Mesenchymal stem cell (in vitro differentiated cells and primary cell): ENCODE measurements around the gene LYRM1. TPM values are rescaled to one million over a fixed set of nuclear protein-coding genes. Genes with fewer than 3 reads are reported as not detected.

Experiments used
- DNase-seq: peaks from one replicate; pipeline ENCODE4 v3.0.0-alpha.2; 2013
- H2AFZ ChIP-seq: one replicate; pipeline ENCODE4 v1.6.1; 2013; ENCODE audit warnings: low read depth, mild to moderate bottlenecking, control low read depth, inconsistent platforms, low read length, moderate library complexity
- H2AK5ac ChIP-seq: 2 replicates; pipeline ENCODE4 v1.6.1; 2013; ENCODE audit warnings: low read length, moderate library complexity, mild to moderate bottlenecking, inconsistent platforms; ENCODE audit not compliant: severe bottlenecking
- H2BK120ac ChIP-seq: one replicate; pipeline ENCODE4 v1.6.1; 2013; ENCODE audit warnings: low read depth, mild to moderate bottlenecking, inconsistent platforms, low read length, moderate library complexity
- H2BK12ac ChIP-seq, 2 experiments: one replicate each; pipeline ENCODE4 v1.6.1; 2013; ENCODE audit warnings: inconsistent platforms in 2 of 2, low read length in 2 of 2, mild to moderate bottlenecking in 2 of 2, moderate library complexity in 2 of 2, control low read depth in 1 of 2
- H2BK15ac ChIP-seq: one replicate; pipeline ENCODE4 v1.6.1; 2013; ENCODE audit warnings: mild to moderate bottlenecking, low read depth, inconsistent platforms; ENCODE audit not compliant: poor library complexity, severe bottlenecking
- H2BK5ac ChIP-seq: 2 replicates; pipeline ENCODE4 v1.6.1; 2013; ENCODE audit warnings: low read depth, mild to moderate bottlenecking, low read length, control low read depth, inconsistent platforms; ENCODE audit not compliant: poor library complexity, severe bottlenecking
- H3K14ac ChIP-seq, 2 experiments: one replicate each; pipeline ENCODE4 v1.6.1; 2013; ENCODE audit warnings: inconsistent platforms in 2 of 2, low read length in 2 of 2, control low read depth in 1 of 2, mild to moderate bottlenecking in 1 of 2, moderate library complexity in 1 of 2
- H3K18ac ChIP-seq, 2 experiments: one replicate each; pipeline ENCODE4 v1.6.1; 2013; ENCODE audit warnings: inconsistent platforms in 2 of 2, low read length in 2 of 2, control low read depth in 1 of 2, low read depth in 1 of 2, mild to moderate bottlenecking in 1 of 2
- H3K23ac ChIP-seq, 2 experiments: one replicate each; pipeline ENCODE4 v1.6.1; 2013; ENCODE audit warnings: inconsistent platforms in 2 of 2, low read length in 2 of 2, mild to moderate bottlenecking in 2 of 2, moderate library complexity in 2 of 2, control low read depth in 1 of 2
- H3K27ac ChIP-seq: 2 replicates; pipeline ENCODE4 v1.5.1; 2013; ENCODE audit warnings: mild to moderate bottlenecking, moderate library complexity, low read length, control low read depth, inconsistent platforms; ENCODE audit not compliant: poor library complexity, severe bottlenecking
- H3K27me3 ChIP-seq, 2 experiments: 2 replicates each; pipeline versions ENCODE4 v1.6.1 to v1.7.0; 2013; ENCODE audit warnings: low read length in 2 of 2, mild to moderate bottlenecking in 2 of 2, moderate library complexity in 2 of 2, control low read depth in 1 of 2, inconsistent platforms in 1 of 2; ENCODE audit not compliant: control insufficient read depth in 1 of 2, insufficient read depth in 1 of 2
- H3K36me3 ChIP-seq, 2 experiments: 2 replicates each; pipeline versions ENCODE4 v1.6.1 to v1.7.0; 2013; ENCODE audit warnings: low read length in 2 of 2, control low read depth in 1 of 2, inconsistent platforms in 1 of 2, low read depth in 1 of 2, mild to moderate bottlenecking in 1 of 2; ENCODE audit not compliant: insufficient read depth in 2 of 2, control insufficient read depth in 1 of 2
- H3K4ac ChIP-seq, 2 experiments: one replicate each; pipeline ENCODE4 v1.6.1; 2013; ENCODE audit warnings: inconsistent platforms in 2 of 2, low read length in 2 of 2, mild to moderate bottlenecking in 2 of 2, moderate library complexity in 2 of 2, control low read depth in 1 of 2, low read depth in 1 of 2
- H3K4me1 ChIP-seq: 2 replicates; pipeline ENCODE4 v1.6.1; 2013; ENCODE audit warnings: low read depth, low read length, control low read depth; ENCODE audit not compliant: control insufficient read depth, insufficient read depth
- H3K4me2 ChIP-seq: 2 replicates; pipeline ENCODE4 v1.6.1; 2013; ENCODE audit warnings: low read length, mild to moderate bottlenecking, inconsistent platforms; ENCODE audit not compliant: poor library complexity, severe bottlenecking
- H3K4me3 ChIP-seq, 2 experiments: 2 replicates each; pipeline versions ENCODE4 v1.5.1 to v1.7.0; 2013; ENCODE audit warnings: low read length in 2 of 2, mild to moderate bottlenecking in 2 of 2, control low read depth in 1 of 2, low read depth in 1 of 2; ENCODE audit not compliant: insufficient read depth in 1 of 2
- H3K79me1 ChIP-seq: replicated peaks from 2 replicates; pipeline ENCODE4 v1.6.1; 2013; ENCODE audit warnings: mild to moderate bottlenecking, control low read depth, low read length, inconsistent platforms; ENCODE audit not compliant: poor library complexity, severe bottlenecking
- H3K9ac ChIP-seq: 2 replicates; pipeline ENCODE4 v1.7.0; 2013; ENCODE audit warnings: mild to moderate bottlenecking, low read length, moderate library complexity
- H3K9me3 ChIP-seq: 2 replicates; pipeline ENCODE4 v1.7.0; 2013; ENCODE audit warnings: mild to moderate bottlenecking, low read length; ENCODE audit not compliant: control insufficient read depth
- H4K8ac ChIP-seq: one replicate; pipeline ENCODE4 v1.6.1; 2013; ENCODE audit warnings: inconsistent platforms, mild to moderate bottlenecking, low read length, moderate library complexity
- H4K91ac ChIP-seq: one replicate; pipeline ENCODE4 v1.6.1; 2013; ENCODE audit warnings: mild to moderate bottlenecking, low read length, inconsistent platforms
- WGBS: methylation state at CpG from one replicate; pipeline ENCODE4 v1.1.7; 2013; ENCODE audit warnings: mixed read lengths; 5-methylcytosine and 5-hydroxymethylcytosine counted together
- polyA plus RNA-seq, 2 experiments: library from polyadenylated mRNA; stranded (reverse); fragments of 200-250 nt; gene quantifications; one replicate each; pipeline ENCODE4 v1.2.3, GENCODE V29; 2013

Gene LYRM1, protein sequence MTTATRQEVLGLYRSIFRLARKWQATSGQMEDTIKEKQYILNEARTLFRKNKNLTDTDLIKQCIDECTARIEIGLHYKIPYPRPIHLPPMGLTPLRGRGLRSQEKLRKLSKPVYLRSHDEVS
- 17.2 TPM for polyA plus RNA-seq (2013, experiment 1 of 2)
- polyA plus RNA-seq (2013, experiment 2 of 2), result 14.6 TPM

DNA sequence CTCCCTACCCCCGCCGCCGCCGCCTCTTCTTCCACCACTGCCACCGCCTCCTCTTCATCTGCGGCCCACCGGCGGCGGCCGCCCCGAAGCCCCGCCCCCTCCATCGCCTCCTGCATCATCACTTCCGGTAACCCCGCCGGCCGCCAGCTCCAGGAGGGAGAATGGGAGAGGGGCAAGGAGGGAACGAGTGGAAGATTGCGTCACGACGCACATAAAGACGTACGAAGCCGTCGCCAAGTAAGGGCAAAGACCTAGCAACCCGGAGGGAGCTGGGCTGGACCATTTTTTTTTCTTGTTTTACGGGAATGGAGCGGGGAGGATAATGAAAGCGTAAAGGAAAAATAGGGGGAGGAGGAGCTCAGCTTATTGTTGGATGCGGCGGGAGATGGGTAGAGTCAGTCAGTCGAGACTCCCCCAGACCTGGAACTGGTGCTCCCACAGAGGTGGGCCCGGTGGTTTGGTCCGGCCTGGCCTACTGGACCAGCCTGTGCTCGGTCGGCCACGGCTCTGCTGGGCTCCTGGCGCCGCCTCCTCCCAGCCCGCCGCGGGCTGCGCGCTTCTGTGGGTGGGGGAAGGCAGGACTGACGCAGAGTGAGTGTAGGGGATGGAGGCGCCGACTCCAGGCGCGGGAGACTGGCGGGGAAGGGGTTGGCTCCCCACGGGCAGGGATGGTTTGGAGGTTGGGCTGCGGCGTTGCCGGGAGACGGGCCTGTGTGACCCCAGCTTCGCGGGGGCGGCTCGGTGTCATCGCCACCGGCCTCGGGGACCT is at the start of gene LYRM1, which contains the start of gene DCUN1D3:
Gene LYRM1 (plus strand): TSS at position 473 of the 769 bp plus-strand sequence. CDS start 14,785 bp downstream, outside the sequence.
Gene DCUN1D3 (minus strand): TSS at position 60 of the 769 bp plus-strand sequence. CDS start 37,820 bp downstream, outside the sequence.
- H2AFZ ChIP-seq, result peak within 1 kb of the TSS; percentile 60
- peaks cover 11% of the 10 kb centered on the region for H3K4me1 ChIP-seq
- H3K18ac ChIP-seq, result peak within 1 kb of the TSS; percentile 89 to 96
- H3K27ac ChIP-seq, result peak within 1 kb of the TSS; percentile 99
- peak within 1 kb of the TSS; percentile 94 for H2BK15ac ChIP-seq
- peak within 1 kb of the TSS in 1 of 2 experiments; percentile 90 for H3K23ac ChIP-seq
- H2AK5ac ChIP-seq, result peak within 1 kb of the TSS; percentile 58
- peaks cover 0 to 26% of the 10 kb centered on the region in 2 experiments for H3K36me3 ChIP-seq
- peak; percentile 100 for DNase-seq
- H3K4me2 ChIP-seq, result peak within 1 kb of the TSS; percentile 76
- peak within 1 kb of the TSS; percentile 95 for H4K91ac ChIP-seq
- WGBS, result under 1% methylated on average over 53 of the region's 62 CpGs
- H3K4me3 ChIP-seq, result peak within 1 kb of the TSS; percentile 82 to 88
- peak within 1 kb of the TSS; percentile 97 for H2BK5ac ChIP-seq
- peak within 1 kb of the TSS; percentile 81 for H2BK120ac ChIP-seq
- peak within 1 kb of the TSS; percentile 46 to 65 for H2BK12ac ChIP-seq
- H3K9ac ChIP-seq, result peak within 1 kb of the TSS; percentile 100
- H3K9me3 ChIP-seq, result no peaks in the 10 kb centered on the region
- H3K27me3 ChIP-seq, result no peaks in the 10 kb centered on the region
- peak within 1 kb of the TSS; percentile 25 to 88 for H3K14ac ChIP-seq
- peak within 1 kb of the TSS; percentile 88 to 95 for H3K4ac ChIP-seq
- peaks cover 9% of the 10 kb centered on the region for H3K79me1 ChIP-seq
- peak within 1 kb of the TSS; percentile 90 for H4K8ac ChIP-seq

DNA sequence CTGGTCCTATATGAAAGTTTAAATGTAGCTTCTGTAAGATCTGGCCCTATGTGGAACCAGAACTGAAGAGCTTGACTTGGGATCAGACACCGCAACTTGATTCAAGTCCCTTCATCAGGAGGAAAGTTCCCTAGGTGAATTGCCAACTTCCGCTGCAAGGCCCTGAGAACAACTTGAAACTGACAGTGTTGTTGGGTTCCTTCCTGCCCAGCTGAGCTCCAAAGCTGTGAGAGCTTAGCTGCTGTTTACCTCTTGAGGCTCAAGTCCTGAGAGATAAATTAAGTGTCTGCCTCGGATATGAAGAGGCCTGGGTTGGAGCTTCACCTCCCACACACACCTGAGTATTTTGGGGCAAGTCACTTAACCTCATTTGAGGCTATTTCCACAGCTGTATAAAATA is 49.6 kb upstream of the LYRM1 start:
- peaks cover 28% of the 10 kb centered on the region for H3K79me1 ChIP-seq
- H3K23ac ChIP-seq, result no peak overlapping the region
- DNase-seq, result peak; percentile 28
- no peak overlapping the region for H3K14ac ChIP-seq
- no peak overlapping the region for H3K4me3 ChIP-seq
- H3K9me3 ChIP-seq, result no peaks in the 10 kb centered on the region
- H3K4me2 ChIP-seq, result no peak overlapping the region
- peak overlapping the region; percentile 81 for H2AK5ac ChIP-seq
- H3K18ac ChIP-seq, result no peak overlapping the region
- H3K36me3 ChIP-seq, result peaks cover 4 to 66% of the 10 kb centered on the region in 2 experiments
- no peak overlapping the region for H2BK120ac ChIP-seq
- H3K27me3 ChIP-seq, result no peaks in the 10 kb centered on the region
- H4K91ac ChIP-seq, result peak overlapping the region; percentile 11
- H4K8ac ChIP-seq, result peak overlapping the region; percentile 19
- peak overlapping the region; percentile 82 for H3K9ac ChIP-seq
- no peak overlapping the region for H2BK5ac ChIP-seq
- no peak overlapping the region for H2BK15ac ChIP-seq
- H2AFZ ChIP-seq, result no peak overlapping the region
- H2BK12ac ChIP-seq, result peak overlapping the region in 1 of 2 experiments; percentile 59
- 97% methylated on average over 2 of the region's 3 CpGs for whole genome bisulfite sequencing
- no peak overlapping the region for H3K4ac ChIP-seq
- H3K4me1 ChIP-seq, result peaks cover 4% of the 10 kb centered on the region
- H3K27ac ChIP-seq, result peak overlapping the region; percentile 24

DNA sequence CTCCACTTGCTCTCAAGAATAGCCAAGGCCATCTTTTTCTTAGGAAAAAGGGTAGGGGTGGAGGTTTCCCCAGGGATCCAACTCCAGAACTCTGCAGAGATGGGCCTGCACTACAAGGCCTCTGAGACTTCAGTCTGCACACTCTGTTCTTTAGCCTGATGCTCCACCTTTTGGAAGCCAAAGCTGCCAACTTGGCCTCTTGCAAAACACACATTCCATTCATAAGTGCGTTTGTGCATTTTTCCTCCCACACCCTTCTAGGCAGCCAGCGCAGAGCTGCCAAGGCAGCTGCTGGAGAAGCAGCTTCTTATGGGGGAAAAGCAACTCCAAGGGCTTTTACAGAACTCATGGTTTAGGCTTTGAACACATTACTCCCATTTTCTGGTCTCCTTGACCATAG is 49.0 kb upstream of the LYRM1 start:
- H2BK120ac ChIP-seq, result no peak overlapping the region
- no peak overlapping the region for H3K4me2 ChIP-seq
- H3K9me3 ChIP-seq, result no peaks in the 10 kb centered on the region
- no peak overlapping the region for H2BK12ac ChIP-seq
- H3K23ac ChIP-seq, result no peak overlapping the region
- H3K4me3 ChIP-seq, result no peak overlapping the region
- H3K9ac ChIP-seq, result peak overlapping the region; percentile 82
- no peak overlapping the region for H3K4ac ChIP-seq
- 13% methylated on average over 2 of the region's 2 CpGs for WGBS
- no peak overlapping the region for H2BK5ac ChIP-seq
- H3K27me3 ChIP-seq, result no peaks in the 10 kb centered on the region
- no peak overlapping the region for H4K8ac ChIP-seq
- H3K36me3 ChIP-seq, result peaks cover 4 to 66% of the 10 kb centered on the region in 2 experiments
- no peak overlapping the region for H3K14ac ChIP-seq
- peak overlapping the region; percentile 71 for H3K27ac ChIP-seq
- H3K79me1 ChIP-seq, result peaks cover 31% of the 10 kb centered on the region
- peak; percentile 65 for DNase-seq
- peaks cover 4% of the 10 kb centered on the region for H3K4me1 ChIP-seq
- H2AK5ac ChIP-seq, result no peak overlapping the region
- no peak overlapping the region for H2AFZ ChIP-seq
- H4K91ac ChIP-seq, result no peak overlapping the region
- H2BK15ac ChIP-seq, result no peak overlapping the region
- no peak overlapping the region for H3K18ac ChIP-seq

DNA sequence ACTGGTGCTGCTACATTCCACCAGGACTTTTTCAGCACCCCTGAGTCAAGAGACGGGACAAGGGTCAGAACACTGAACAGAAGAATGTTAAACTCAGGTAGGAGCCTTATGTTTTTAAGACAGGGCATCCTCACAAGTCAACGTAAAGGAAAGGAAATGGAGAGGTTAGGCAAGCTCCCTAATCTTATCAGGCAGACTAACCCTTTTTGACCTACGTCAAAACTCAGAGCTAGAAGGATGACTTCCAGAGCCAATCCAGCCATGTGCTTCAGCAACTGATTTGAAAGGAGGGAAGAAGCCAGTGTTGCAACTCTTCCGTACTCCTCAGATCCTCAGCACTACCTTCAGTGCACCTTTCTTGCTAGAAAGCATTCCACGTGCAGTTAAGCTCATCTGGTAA is 47.4 kb upstream of the LYRM1 start:
- H3K14ac ChIP-seq, result peak overlapping the region in 1 of 2 experiments; percentile 66
- no peak overlapping the region for H2BK5ac ChIP-seq
- no peak overlapping the region for H2BK15ac ChIP-seq
- H2BK12ac ChIP-seq, result peak overlapping the region in 1 of 2 experiments; percentile 41
- no peak overlapping the region for H3K4me2 ChIP-seq
- no peak overlapping the region for H2AFZ ChIP-seq
- H3K4me1 ChIP-seq, result peaks cover 4% of the 10 kb centered on the region
- no peak overlapping the region for H3K23ac ChIP-seq
- H3K9ac ChIP-seq, result peak overlapping the region; percentile 82
- H3K27ac ChIP-seq, result no peak overlapping the region
- peaks cover 39% of the 10 kb centered on the region for H3K79me1 ChIP-seq
- H3K4me3 ChIP-seq, result no peak overlapping the region
- H4K91ac ChIP-seq, result no peak overlapping the region
- DNase-seq, result no peak
- H3K36me3 ChIP-seq, result peaks cover 4 to 68% of the 10 kb centered on the region in 2 experiments
- no peaks in the 10 kb centered on the region for H3K27me3 ChIP-seq
- no peaks in the 10 kb centered on the region for H3K9me3 ChIP-seq
- H2BK120ac ChIP-seq, result no peak overlapping the region
- no peak overlapping the region for H4K8ac ChIP-seq
- no peak overlapping the region for H3K4ac ChIP-seq
- H3K18ac ChIP-seq, result peak overlapping the region in 1 of 2 experiments; percentile 42
- WGBS, result 89% methylated on average over 4 of the region's 5 CpGs
- no peak overlapping the region for H2AK5ac ChIP-seq
